Keratinocyte (primary cell): ENCODE data around the gene CCDC137. TPM values are rescaled to one million over a fixed set of nuclear protein-coding genes. Genes with fewer than 3 reads are reported as not detected.

ENCODE experiments used
- DNase-seq: peaks from one replicate; pipeline ENCODE4 v3.0.0-alpha.2; 2011; ENCODE audit warnings: low read depth, missing footprints, low spot score
- FAIRE-seq: peaks from 2 replicates; lab custom pipeline; 2011; peaks lifted over from hg19 to GRCh38; lab: Jason Lieb, UNC
- H2AFZ ChIP-seq: 2 replicates; pipeline ENCODE4 v1.6.0; 2012; ENCODE audit warnings: low read length, control low read depth, inconsistent platforms; ENCODE audit not compliant: control insufficient read depth
- H3K27ac ChIP-seq: 2 replicates; pipeline ENCODE4 v1.5.1; 2011; ENCODE audit warnings: low read length; ENCODE audit not compliant: control insufficient read depth, insufficient read depth
- H3K27me3 ChIP-seq: 3 replicates; pipeline ENCODE4 v1.6.0; 2011; ENCODE audit warnings: low read length; ENCODE audit not compliant: control insufficient read depth, insufficient read depth; ENCODE audit errors: extremely low read depth
- H3K36me3 ChIP-seq, 2 experiments: 2 replicates in 1 of 2; 3 replicates in 1 of 2; pipeline ENCODE4 v1.5.1; 2011; ENCODE audit warnings: low read length in 2 of 2, mild to moderate bottlenecking in 1 of 2; ENCODE audit not compliant: control insufficient read depth in 2 of 2, insufficient read depth in 2 of 2; ENCODE audit errors: extremely low read depth in 1 of 2
- H3K4me1 ChIP-seq: 3 replicates; pipeline ENCODE4 v1.5.1; 2011; ENCODE audit warnings: low read length; ENCODE audit not compliant: control insufficient read depth, insufficient read depth; ENCODE audit errors: extremely low read depth
- H3K4me2 ChIP-seq: 3 replicates; pipeline ENCODE4 v1.6.0; 2011; ENCODE audit warnings: low read depth, low read length; ENCODE audit not compliant: control insufficient read depth, insufficient read depth; ENCODE audit errors: extremely low read depth
- H3K4me3 ChIP-seq, 3 experiments: fragments of 200-600 bp in 1 of 3; sonication (generic) in 1 of 3; 2 replicates in 2 of 3; 3 replicates in 1 of 3; pipeline ENCODE4 v1.5.1; 2011 to 2016; ENCODE audit warnings: low read length in 3 of 3, mild to moderate bottlenecking in 3 of 3, control low read depth in 2 of 3, inconsistent platforms in 1 of 3, low read depth in 1 of 3, mixed read lengths in 1 of 3, mixed run types in 1 of 3, moderate library complexity in 1 of 3; ENCODE audit not compliant: control insufficient read depth in 2 of 3, insufficient read depth in 2 of 3; ENCODE audit errors: extremely low read depth in 1 of 3
- H3K79me2 ChIP-seq: 2 replicates; pipeline ENCODE4 v1.6.0; 2012; ENCODE audit warnings: low read length; ENCODE audit not compliant: control insufficient read depth, insufficient read depth
- H3K9ac ChIP-seq: 3 replicates; pipeline ENCODE4 v1.6.0; 2011; ENCODE audit warnings: low read length; ENCODE audit not compliant: control insufficient read depth, insufficient read depth; ENCODE audit errors: extremely low read depth
- H3K9me1 ChIP-seq: 3 replicates; pipeline ENCODE4 v1.6.0; 2011; ENCODE audit warnings: low read length; ENCODE audit not compliant: control insufficient read depth, insufficient read depth; ENCODE audit errors: extremely low read depth
- H3K9me3 ChIP-seq: 2 replicates; pipeline ENCODE4 v1.5.1; 2012; ENCODE audit warnings: low read depth, low read length; ENCODE audit not compliant: control insufficient read depth
- H4K20me1 ChIP-seq: 3 replicates; pipeline ENCODE4 v1.6.0; 2011; ENCODE audit warnings: low read length; ENCODE audit not compliant: control insufficient read depth, insufficient read depth; ENCODE audit errors: extremely low read depth
- EZH2 ChIP-seq: IDR thresholded peaks from one replicate; pipeline ENCODE4 v1.6.1; 2012; ENCODE audit warnings: inconsistent platforms, mild to moderate bottlenecking, low read length, moderate library complexity
- dilution Hi-C: fragments of 300-500 bp; cut with MboI; formaldehyde crosslinking; loops from one replicate; pipeline ENCODE4 v1.7.0; 2020; ENCODE audit warnings: low sequenced_read_pairs; ENCODE audit not compliant: extremely low pct_ligation_motif_present
- polyA plus RNA-seq, 5 experiments: library from polyadenylated mRNA; depleted of rRNA in 3 of 5; stranded (reverse) in 3 of 5; stranded (forward) in 1 of 5; unstranded in 1 of 5; fragments of >200 nt; gene quantifications; 1 replicate in 1 of 5; 2 replicates in 3 of 5; 3 replicates in 1 of 5; pipeline versions ENCODE4 v1.2.1 to v1.2.3, GENCODE V29; 2011 to 2012; ENCODE audit warnings: missing spikeins in 2 of 5, low read depth in 1 of 5, low replicate concordance in 1 of 5
- TF ChIP-seq, protein P1 (sequence below), 3 experiments: IDR thresholded peaks in 1 of 3; conservative IDR thresholded peaks in 1 of 3; optimal IDR thresholded peaks in 1 of 3; 2 replicates in 2 of 3; 3 replicates in 1 of 3; pipeline versions ENCODE3 to v1.5.1; 2011; ENCODE audit warnings: low read length in 3 of 3, mild to moderate bottlenecking in 3 of 3, moderate library complexity in 2 of 3, control low read depth in 1 of 3, inconsistent platforms in 1 of 3; ENCODE audit not compliant: insufficient read depth in 2 of 3; ENCODE audit errors: extremely low read depth in 1 of 3

The CCDC137 gene
- polyA plus RNA-seq, 1 donor (not counting 4 experiments of a cell fraction or from before 2014, with no cell fraction given), result 15.4 TPM

DNA sequence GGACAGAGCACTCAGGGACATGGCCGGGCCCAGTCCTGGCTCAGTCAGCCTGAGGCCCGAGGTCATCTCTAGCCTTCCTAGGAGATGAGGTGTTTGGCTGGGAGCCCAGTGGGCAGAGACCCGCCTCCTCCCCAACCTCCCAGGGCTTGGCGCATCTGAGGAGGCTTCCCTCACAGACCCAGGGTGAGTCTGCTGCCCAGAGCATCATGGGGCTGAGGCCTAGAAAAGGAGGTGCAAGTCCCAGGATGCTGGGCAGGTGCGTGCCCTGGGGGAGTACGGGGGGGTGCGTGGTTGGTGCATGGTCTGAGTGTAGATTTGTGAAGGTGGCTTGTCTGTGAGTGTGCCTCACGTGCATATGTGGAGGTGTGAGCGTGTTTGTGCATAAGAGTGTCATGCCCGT lies 14.8 kb upstream of the CCDC137 start:
- H3K9ac ChIP-seq, result no peak overlapping the region
- H3K9me3 ChIP-seq, result no peaks in the 10 kb centered on the region
- no peaks in the 10 kb centered on the region for H3K36me3 ChIP-seq
- H3K27ac ChIP-seq, result no peak overlapping the region
- no peaks in the 10 kb centered on the region for H3K4me1 ChIP-seq
- DNase-seq (no peak), FAIRE-seq (no peak)
- H3K4me2 ChIP-seq, result no peak overlapping the region
- peaks cover 24% of the 10 kb centered on the region for H3K27me3 ChIP-seq
- H3K4me3 ChIP-seq, result no peak overlapping the region
- no peaks in the 10 kb centered on the region for H3K79me2 ChIP-seq
- H4K20me1 ChIP-seq, result peaks cover 4% of the 10 kb centered on the region
- dilution Hi-C loops, result no loop called here
- TF ChIP-seq EZH2, result no peak
- TF ChIP-seq, protein P1, sequence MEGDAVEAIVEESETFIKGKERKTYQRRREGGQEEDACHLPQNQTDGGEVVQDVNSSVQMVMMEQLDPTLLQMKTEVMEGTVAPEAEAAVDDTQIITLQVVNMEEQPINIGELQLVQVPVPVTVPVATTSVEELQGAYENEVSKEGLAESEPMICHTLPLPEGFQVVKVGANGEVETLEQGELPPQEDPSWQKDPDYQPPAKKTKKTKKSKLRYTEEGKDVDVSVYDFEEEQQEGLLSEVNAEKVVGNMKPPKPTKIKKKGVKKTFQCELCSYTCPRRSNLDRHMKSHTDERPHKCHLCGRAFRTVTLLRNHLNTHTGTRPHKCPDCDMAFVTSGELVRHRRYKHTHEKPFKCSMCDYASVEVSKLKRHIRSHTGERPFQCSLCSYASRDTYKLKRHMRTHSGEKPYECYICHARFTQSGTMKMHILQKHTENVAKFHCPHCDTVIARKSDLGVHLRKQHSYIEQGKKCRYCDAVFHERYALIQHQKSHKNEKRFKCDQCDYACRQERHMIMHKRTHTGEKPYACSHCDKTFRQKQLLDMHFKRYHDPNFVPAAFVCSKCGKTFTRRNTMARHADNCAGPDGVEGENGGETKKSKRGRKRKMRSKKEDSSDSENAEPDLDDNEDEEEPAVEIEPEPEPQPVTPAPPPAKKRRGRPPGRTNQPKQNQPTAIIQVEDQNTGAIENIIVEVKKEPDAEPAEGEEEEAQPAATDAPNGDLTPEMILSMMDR (optimal IDR thresholded peaks at IDR 0.05 in 1 of 3, IDR thresholded peaks at IDR 0.05 in 1 of 3, conservative IDR thresholded peaks at IDR 0.05 in 1 of 3; ENCODE audit: extremely low read depth in 1 of 3, insufficient read depth in 2 of 3, low read length in 3 of 3), result no peak
- H2AFZ ChIP-seq, result no peak overlapping the region
- no peaks in the 10 kb centered on the region for H3K9me1 ChIP-seq

DNA sequence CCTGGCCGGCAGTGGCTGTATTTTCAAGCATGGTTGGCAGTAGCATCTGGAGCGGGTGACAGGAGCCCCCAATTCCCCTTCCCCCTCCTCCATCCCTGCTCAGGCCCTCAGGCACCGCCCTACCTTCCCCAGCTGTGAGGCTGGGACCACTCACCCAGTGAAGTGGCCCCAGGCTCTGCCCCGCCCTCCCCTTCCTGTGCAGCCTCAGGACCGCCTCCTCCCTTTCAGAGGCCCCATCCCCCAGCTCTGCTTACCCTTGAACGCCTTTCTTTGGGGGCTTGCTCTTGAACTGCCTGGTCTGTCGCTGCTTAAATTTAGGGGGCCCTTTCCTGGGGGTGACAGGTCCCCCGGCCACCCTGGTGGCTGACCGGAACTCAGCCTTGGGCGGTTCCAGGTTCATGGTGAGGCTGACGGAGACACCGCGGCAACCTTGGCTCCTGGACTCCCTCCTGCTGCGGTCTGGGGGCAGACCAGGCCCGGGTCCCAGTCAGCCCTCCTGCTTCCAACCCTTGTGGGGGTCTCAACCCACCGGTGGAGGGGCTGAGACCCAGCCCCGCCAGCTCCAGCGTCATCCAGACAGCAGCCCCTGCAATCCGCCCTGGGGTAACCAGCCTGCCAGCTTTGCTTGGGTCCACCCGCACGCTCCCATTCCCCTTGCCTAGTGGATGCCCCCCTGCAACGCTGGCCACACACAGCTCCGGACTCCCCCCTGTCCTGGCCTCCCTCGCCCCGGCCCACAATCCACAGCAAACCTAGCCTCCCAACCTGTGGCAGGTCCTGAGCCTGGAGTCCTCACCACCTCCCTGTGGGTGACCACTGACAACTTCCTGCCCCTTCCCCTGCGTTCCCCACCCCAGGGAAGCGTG lies 13.4 kb upstream of the CCDC137 start:
- DNase-seq (no peak), FAIRE-seq (no peak)
- H4K20me1 ChIP-seq, result no peaks in the 10 kb centered on the region
- H3K4me2 ChIP-seq, result no peak overlapping the region
- no peak overlapping the region for H3K9ac ChIP-seq
- dilution Hi-C loops, result no loop called here
- TF ChIP-seq EZH2, result no peak
- TF ChIP-seq, protein P1 (optimal IDR thresholded peaks at IDR 0.05 in 1 of 3, IDR thresholded peaks at IDR 0.05 in 1 of 3, conservative IDR thresholded peaks at IDR 0.05 in 1 of 3; ENCODE audit: extremely low read depth in 1 of 3, insufficient read depth in 2 of 3, low read length in 3 of 3), result no peak
- no peaks in the 10 kb centered on the region for H3K79me2 ChIP-seq
- H3K36me3 ChIP-seq, result no peaks in the 10 kb centered on the region
- no peak overlapping the region for H3K27ac ChIP-seq
- no peak overlapping the region for H3K4me3 ChIP-seq
- no peaks in the 10 kb centered on the region for H3K4me1 ChIP-seq
- no peak overlapping the region for H2AFZ ChIP-seq
- no peaks in the 10 kb centered on the region for H3K9me3 ChIP-seq
- peaks cover 11% of the 10 kb centered on the region for H3K27me3 ChIP-seq
- H3K9me1 ChIP-seq, result no peaks in the 10 kb centered on the region
